ENCODE data around the gene JMJD4.

DNA sequence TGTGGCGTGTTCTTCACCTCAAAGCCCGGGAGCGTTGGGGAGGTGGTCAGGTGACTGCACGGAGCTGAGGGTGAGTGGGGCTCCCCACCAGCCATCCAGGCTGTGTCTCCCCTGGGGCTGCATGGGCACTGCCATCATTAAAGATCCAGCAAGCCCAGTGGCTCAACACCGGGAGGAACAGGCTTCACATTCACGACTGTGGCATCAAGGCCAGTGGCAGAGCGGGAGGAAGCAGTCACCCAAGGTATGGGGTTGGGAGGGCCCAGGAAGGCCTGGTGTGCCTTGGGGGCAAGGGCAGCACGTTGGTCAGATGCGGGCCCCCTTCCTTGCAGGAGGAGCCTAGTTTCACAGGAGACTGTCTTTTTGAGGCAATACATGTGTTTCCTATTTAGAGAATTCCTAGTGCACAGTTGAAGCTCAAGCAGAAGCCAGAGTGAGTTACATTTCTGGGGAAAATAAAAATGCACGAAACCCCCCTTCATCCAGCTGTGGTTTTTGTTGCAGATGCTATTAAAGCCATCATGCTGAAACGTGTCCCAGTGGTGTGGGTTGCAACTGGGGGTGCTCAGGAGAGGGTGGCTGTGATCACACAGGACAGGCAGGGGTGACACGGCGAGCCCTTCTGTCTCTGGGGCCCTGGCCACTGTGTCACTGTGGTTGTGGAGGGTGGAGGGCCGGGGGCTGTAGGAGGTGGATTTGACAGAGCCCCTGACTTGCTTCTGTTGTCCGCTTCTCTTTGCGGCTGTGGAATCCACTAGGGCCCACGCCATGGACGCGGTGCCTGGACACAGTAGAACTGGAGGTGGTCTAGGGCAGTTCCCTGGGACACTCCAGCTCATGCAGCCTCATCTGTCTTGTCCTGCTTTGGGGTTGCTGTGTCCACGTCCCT, 34.2 kb upstream of the JMJD4 start:
- TF ChIP-seq POLR2A (IDR thresholded peaks at IDR 0.05; ENCODE audit: extremely low read depth, insufficient read length): no peak
- TF ChIP-seq, protein P1, sequence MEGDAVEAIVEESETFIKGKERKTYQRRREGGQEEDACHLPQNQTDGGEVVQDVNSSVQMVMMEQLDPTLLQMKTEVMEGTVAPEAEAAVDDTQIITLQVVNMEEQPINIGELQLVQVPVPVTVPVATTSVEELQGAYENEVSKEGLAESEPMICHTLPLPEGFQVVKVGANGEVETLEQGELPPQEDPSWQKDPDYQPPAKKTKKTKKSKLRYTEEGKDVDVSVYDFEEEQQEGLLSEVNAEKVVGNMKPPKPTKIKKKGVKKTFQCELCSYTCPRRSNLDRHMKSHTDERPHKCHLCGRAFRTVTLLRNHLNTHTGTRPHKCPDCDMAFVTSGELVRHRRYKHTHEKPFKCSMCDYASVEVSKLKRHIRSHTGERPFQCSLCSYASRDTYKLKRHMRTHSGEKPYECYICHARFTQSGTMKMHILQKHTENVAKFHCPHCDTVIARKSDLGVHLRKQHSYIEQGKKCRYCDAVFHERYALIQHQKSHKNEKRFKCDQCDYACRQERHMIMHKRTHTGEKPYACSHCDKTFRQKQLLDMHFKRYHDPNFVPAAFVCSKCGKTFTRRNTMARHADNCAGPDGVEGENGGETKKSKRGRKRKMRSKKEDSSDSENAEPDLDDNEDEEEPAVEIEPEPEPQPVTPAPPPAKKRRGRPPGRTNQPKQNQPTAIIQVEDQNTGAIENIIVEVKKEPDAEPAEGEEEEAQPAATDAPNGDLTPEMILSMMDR (IDR thresholded peaks at IDR 0.05; ENCODE audit: low read depth, low read length): no peak
